CD4-positive, alpha-beta T cell (primary cell): ENCODE data around the gene SLC28A1. TPM values are rescaled to one million over a fixed set of nuclear protein-coding genes. Genes with fewer than 3 reads are reported as not detected.

ENCODE experiments used
- ATAC-seq: fragments of 200-7000 bp; cut with Tn5 transposase; one replicate; pipeline ENCODE4 v1.10.0; 2022; ENCODE audit warnings: mild to moderate bottlenecking; ENCODE audit not compliant: poor library complexity
- CTCF ChIA-PET: fragments of 350-600 bp; sonication (Branson Sonifier 250); formaldehyde crosslinking; loops from one replicate; lab custom pipeline; 2021; ENCODE audit warnings: antibody characterized with exemption, inconsistent platforms; lab: Charles Lee
- POLR2A ChIA-PET: fragments of 350-600 bp; sonication (Branson Sonifier 250); formaldehyde crosslinking; loops from one replicate; lab custom pipeline; 2021; ENCODE audit warnings: antibody characterized with exemption, inconsistent platforms; lab: Charles Lee
- DNase-seq, 14 experiments: peaks; one replicate each; pipeline ENCODE4 v3.0.0-alpha.2; 2013 to 2020; ENCODE audit warnings: mixed read lengths in 2 of 14
- H3K27ac ChIP-seq, 2 donors: one replicate each; pipeline versions ENCODE4 v1.5.1 to v1.7.0; 2013; ENCODE audit warnings: low read length in 2 of 2, low read depth in 1 of 2, mild to moderate bottlenecking in 1 of 2
- H3K27me3 ChIP-seq, 2 experiments: 1 replicate in 1 of 2; 2 replicates in 1 of 2; pipeline versions ENCODE4 v1.6.1 to v1.7.0; 2013; ENCODE audit warnings: low read length in 2 of 2, control low read depth in 1 of 2, mild to moderate bottlenecking in 1 of 2, moderate library complexity in 1 of 2; ENCODE audit not compliant: insufficient read depth in 2 of 2, control insufficient read depth in 1 of 2
- H3K36me3 ChIP-seq: one replicate; pipeline ENCODE4 v1.6.1; 2013; ENCODE audit warnings: low read length, control low read depth; ENCODE audit not compliant: insufficient read depth
- H3K4me1 ChIP-seq: one replicate; pipeline ENCODE4 v1.6.1; 2013; ENCODE audit warnings: low read length, control low read depth; ENCODE audit not compliant: insufficient read depth
- H3K4me3 ChIP-seq: one replicate; pipeline ENCODE4 v1.5.1; 2013; ENCODE audit warnings: mild to moderate bottlenecking, low read length, moderate library complexity
- H3K9me3 ChIP-seq, 2 experiments: 1 replicate in 1 of 2; 2 replicates in 1 of 2; pipeline versions ENCODE4 v1.6.1 to v1.7.0; 2013; ENCODE audit warnings: low read length in 2 of 2, mild to moderate bottlenecking in 2 of 2, control low read depth in 1 of 2, moderate library complexity in 1 of 2; ENCODE audit not compliant: control insufficient read depth in 1 of 2, insufficient read depth in 1 of 2
- H3K27ac Mint-ChIP-seq: one replicate; pipeline ENCODE4 v1.8.0; 2020; ENCODE audit warnings: mixed read lengths
- H3K27me3 Mint-ChIP-seq: one replicate; pipeline ENCODE4 v1.8.0; 2021; ENCODE audit warnings: mixed read lengths
- H3K36me3 Mint-ChIP-seq: one replicate; pipeline ENCODE4 v1.8.0; 2021; ENCODE audit warnings: low read depth, mixed read lengths
- H3K4me1 Mint-ChIP-seq: one replicate; pipeline ENCODE4 v1.8.0; 2021; ENCODE audit warnings: low read depth, mixed read lengths
- H3K4me3 Mint-ChIP-seq: one replicate; pipeline ENCODE4 v1.8.0; 2020; ENCODE audit warnings: mild to moderate bottlenecking, mixed read lengths
- H3K9me3 Mint-ChIP-seq: one replicate; pipeline ENCODE4 v1.8.0; 2020; ENCODE audit warnings: mixed read lengths
- CTCF ChIP-seq: fragments of 200-600 bp; IDR thresholded peaks from one replicate; pipeline ENCODE4 v1.8.0; 2022; ENCODE audit warnings: antibody characterized with exemption, mild to moderate bottlenecking
- intact Hi-C, 2 experiments: fragments of 100-400 bp; cut with DNase I in 1 of 2; cut with micrococcal nuclease in 1 of 2; formaldehyde crosslinking; loops; one replicate each; pipeline versions ENCODE4 v1.15.1 to v1.9.0; 2023 to 2025; cut with DNase I, micrococcal nuclease
- total RNA-seq, 174 experiments: library from RNA in 2 of 174; stranded (reverse) in 2 of 174; gene quantifications; one replicate each; pipeline ENCODE4 v1.2.3 and lab custom pipeline; 2021 to 2026

SLC28A1 gene
- total RNA-seq, 2 experiments from 2014 or later, result not detected

- no peaks in the 10 kb centered on the region for H3K9me3 ChIP-seq
- no peak overlapping the region for H3K27ac ChIP-seq
- no peaks in the 10 kb centered on the region for H3K36me3 ChIP-seq
- H3K4me3 ChIP-seq, result no peak overlapping the region
- no peak for TF ChIP-seq CTCF
- ATAC-seq (no peak), DNase-seq (no peak)
- no peaks in the 10 kb centered on the region for H3K27me3 ChIP-seq
- no peaks in the 10 kb centered on the region for H3K9me3 Mint-ChIP-seq
- no peaks in the 10 kb centered on the region for H3K4me1 ChIP-seq
- intact Hi-C loops, result no loop called here
- POLR2A ChIA-PET, result interaction anchor here (1.0 kb wide), 1 partner anchor 26 kb away, joined by 3 read pairs; no protein-coding TSS in a partner anchor
- CTCF ChIA-PET, result no interaction called here
- no peaks in the 10 kb centered on the region for H3K36me3 Mint-ChIP-seq
- no peaks in the 10 kb centered on the region for H3K4me1 Mint-ChIP-seq
- H3K27me3 Mint-ChIP-seq, result no peaks in the 10 kb centered on the region
- no peak overlapping the region for H3K4me3 Mint-ChIP-seq
- no peak overlapping the region for H3K27ac Mint-ChIP-seq
Measured at GRCh38 chr15:84856731-84857417, 27.6 kb upstream of the SLC28A1 start.

- no peak for ATAC-seq
- POLR2A ChIA-PET, result no interaction called here
Measured at GRCh38 chr15:84857418-84858004, 27.0 kb upstream of the SLC28A1 start.

GRCh38 chr15:84858231-84858630 is 26.2 kb upstream of the SLC28A1 start:
- DNase-seq (no peak), ATAC-seq (no peak)
- Histone ChIP-seq H3K9me3 (no peaks in the 10 kb centered on the region), H3K27me3 (no peaks in the 10 kb centered on the region), H3K27ac (no peak overlapping the region), H3K36me3 (no peaks in the 10 kb centered on the region), H3K4me3 (no peak overlapping the region), H3K4me1 (no peaks in the 10 kb centered on the region)
- CTCF ChIA-PET, result interaction anchor here (0.6 kb wide), 1 partner anchor 13 kb away, joined by 3 read pairs; no protein-coding TSS in a partner anchor
- Mint-ChIP-seq H3K36me3 (no peaks in the 10 kb centered on the region), H3K4me3 (no peak overlapping the region), H3K9me3 (no peaks in the 10 kb centered on the region), H3K27me3 (no peaks in the 10 kb centered on the region), H3K4me1 (no peaks in the 10 kb centered on the region), H3K27ac (no peak overlapping the region)
- TF ChIP-seq CTCF, result no peak
- POLR2A ChIA-PET, result no interaction called here
- intact Hi-C loops, result no loop called here

More at GRCh38 chr15:84857418-84858004, 27.0 kb upstream of the SLC28A1 start:
- H3K9me3 ChIP-seq, result no peaks in the 10 kb centered on the region
- intact Hi-C loops, result no loop called here
- H3K4me3 ChIP-seq, result no peak overlapping the region
- no peak overlapping the region for H3K27ac ChIP-seq
- no peaks in the 10 kb centered on the region for H3K36me3 Mint-ChIP-seq
- no peak for TF ChIP-seq CTCF
- DNase-seq, result no peak
- no peaks in the 10 kb centered on the region for H3K4me1 Mint-ChIP-seq
- no peaks in the 10 kb centered on the region for H3K36me3 ChIP-seq
- no peak overlapping the region for H3K27ac Mint-ChIP-seq
- CTCF ChIA-PET, result no interaction called here
- H3K27me3 ChIP-seq, result no peaks in the 10 kb centered on the region
- no peaks in the 10 kb centered on the region for H3K27me3 Mint-ChIP-seq
- no peaks in the 10 kb centered on the region for H3K4me1 ChIP-seq
- no peaks in the 10 kb centered on the region for H3K9me3 Mint-ChIP-seq
- no peak overlapping the region for H3K4me3 Mint-ChIP-seq
